SK-N-SH (cell line): ENCODE data around the gene TMEM209. TPM values are rescaled to one million over a fixed set of nuclear protein-coding genes. Genes with fewer than 3 reads are reported as not detected.

Experiments
- CTCF ChIA-PET: fragments of 300-600, 350-600 bp; formaldehyde crosslinking; extraction: SDS; loops from one replicate; lab custom pipeline; 2021; lab: Yijun Ruan, JAX
- POLR2A ChIA-PET: fragments of 350-600 bp; sonication (Branson Sonifier 250); formaldehyde crosslinking; extraction: SDS; loops from one replicate; lab custom pipeline; 2020; ENCODE audit warnings: antibody characterized with exemption, inconsistent platforms; lab: Yijun Ruan, JAX
- DNase-seq: peaks from one replicate; pipeline ENCODE4 v3.0.0; 2012
- H2AFZ ChIP-seq: fragments of 200-600 bp; sonication (generic); 2 replicates; pipeline ENCODE4 v1.8.1; 2016; ENCODE audit warnings: antibody characterized with exemption, mild to moderate bottlenecking, low read depth
- H3F3A ChIP-seq: fragments of 200-600 bp; sonication (generic); replicated peaks from 2 replicates; pipeline ENCODE3; 2016; ENCODE audit warnings: antibody characterized with exemption, mild to moderate bottlenecking; ENCODE audit not compliant: insufficient read depth
- H3K27ac ChIP-seq, 2 experiments: fragments of 200-500 bp in 1 of 2; fragments of 200-600 bp in 1 of 2; sonication (Bioruptor generic) in 1 of 2; sonication (generic), shearing (Covaris generic) in 1 of 2; 2 replicates each; pipeline versions ENCODE4 v1.5.1 to v1.6.1; 2014 to 2016; ENCODE audit warnings: low read depth in 2 of 2, inconsistent platforms in 1 of 2, low read length in 1 of 2, mild to moderate bottlenecking in 1 of 2, mixed read lengths in 1 of 2
- H3K27me3 ChIP-seq: fragments of 200-600 bp; sonication (generic), shearing (Covaris generic); 2 replicates; pipeline ENCODE4 v1.6.1; 2016; ENCODE audit warnings: mixed run types; ENCODE audit not compliant: insufficient read depth
- H3K36me3 ChIP-seq, 2 experiments: fragments of 200-500 bp in 1 of 2; fragments of 200-600 bp in 1 of 2; sonication (Bioruptor generic) in 1 of 2; sonication (generic) in 1 of 2; replicated peaks in 1 of 2; 2 replicates each; pipeline versions ENCODE3 to v1.5.1; 2014 to 2016; ENCODE audit warnings: low read length in 1 of 2, mild to moderate bottlenecking in 1 of 2; ENCODE audit not compliant: insufficient read depth in 2 of 2, control insufficient read depth in 1 of 2
- H3K4me1 ChIP-seq, 2 experiments: fragments of 200-500 bp in 1 of 2; fragments of 200-600 bp in 1 of 2; sonication (Bioruptor generic) in 1 of 2; sonication (generic), shearing (Covaris generic) in 1 of 2; 2 replicates each; pipeline versions ENCODE4 v1.5.1 to v1.6.1; 2014 to 2016; ENCODE audit warnings: low read depth in 1 of 2, low read length in 1 of 2, mixed run types in 1 of 2; ENCODE audit not compliant: insufficient read depth in 2 of 2, control insufficient read depth in 1 of 2
- H3K4me2 ChIP-seq: fragments of 200-600 bp; sonication (generic), shearing (Covaris generic); 2 replicates; pipeline ENCODE4 v1.6.1; 2017; ENCODE audit warnings: mixed run types
- H3K4me3 ChIP-seq, 2 experiments: fragments of 200-500 bp in 1 of 2; fragments of 200-600 bp in 1 of 2; sonication (Bioruptor generic) in 1 of 2; sonication (generic), shearing (Covaris generic) in 1 of 2; 2 replicates each; pipeline versions ENCODE4 v1.5.1 to v1.8.1; 2014 to 2016; ENCODE audit warnings: low read depth in 2 of 2, inconsistent platforms in 1 of 2, low read length in 1 of 2, mild to moderate bottlenecking in 1 of 2, mixed read lengths in 1 of 2, moderate library complexity in 1 of 2
- H3K79me2 ChIP-seq: fragments of 200-600 bp; sonication (generic); 2 replicates; pipeline ENCODE4 v1.8.1; 2017; ENCODE audit warnings: mild to moderate bottlenecking; ENCODE audit not compliant: insufficient read depth
- H3K9ac ChIP-seq: fragments of 200-600 bp; sonication (generic); 2 replicates; pipeline ENCODE4 v1.6.1; 2017; ENCODE audit warnings: mixed run types
- H3K9me2 ChIP-seq: fragments of 200-600 bp; sonication (generic); 2 replicates; pipeline ENCODE4 v1.6.1; 2017; ENCODE audit warnings: mixed run types
- H3K9me3 ChIP-seq: fragments of 200-600 bp; sonication (generic); 2 replicates; pipeline ENCODE4 v1.6.1; 2017; ENCODE audit warnings: mixed run types, mild to moderate bottlenecking, moderate library complexity
- H4K20me1 ChIP-seq: fragments of 200-600 bp; sonication (generic); 2 replicates; pipeline ENCODE4 v1.6.1; 2017; ENCODE audit warnings: mild to moderate bottlenecking, mixed run types; ENCODE audit not compliant: insufficient read depth
- CHD2 ChIP-seq: fragments of 150-350 bp; IDR thresholded peaks from 2 replicates; pipeline ENCODE4 v1.6.1; 2018; ENCODE audit warnings: low read length; ENCODE audit not compliant: partially characterized antibody
- ELF1 ChIP-seq: IDR thresholded peaks from 2 replicates; pipeline ENCODE4 v1.4.0; 2012
- EP300 ChIP-seq, 2 experiments: IDR thresholded peaks; 2 replicates each; pipeline versions ENCODE4 v1.4.0 to v1.6.1; 2012; ENCODE audit warnings: borderline replicate concordance in 1 of 2, low read depth in 1 of 2, low read length in 1 of 2
- FOSL2 ChIP-seq: IDR thresholded peaks from 2 replicates; pipeline ENCODE4 v1.4.0; 2012; ENCODE audit warnings: low read depth, mild to moderate bottlenecking, moderate library complexity, borderline replicate concordance
- IRF3 ChIP-seq: fragments of 150-350 bp; IDR thresholded peaks from 2 replicates; pipeline ENCODE4 v1.6.1; 2016; ENCODE audit warnings: mild to moderate bottlenecking, low read depth, low read length
- JUND ChIP-seq: IDR thresholded peaks from 2 replicates; pipeline ENCODE4 v1.4.0; 2012
- MEF2A ChIP-seq: IDR thresholded peaks from 2 replicates; pipeline ENCODE4 v1.4.0; 2012; ENCODE audit warnings: low read depth, borderline replicate concordance
- MXI1 ChIP-seq: IDR thresholded peaks from 2 replicates; pipeline ENCODE4 v1.6.1; 2012; ENCODE audit warnings: mild to moderate bottlenecking, low read depth, low read length, improper control_type of control experiment
- NRF1 ChIP-seq: IDR thresholded peaks from 2 replicates; pipeline ENCODE4 v1.6.1; 2012; ENCODE audit warnings: low read depth, mild to moderate bottlenecking, low read length
- RAD21 ChIP-seq: IDR thresholded peaks from 2 replicates; pipeline ENCODE4 v1.6.1; 2012; ENCODE audit warnings: mild to moderate bottlenecking, low read length
- RFX5 ChIP-seq: IDR thresholded peaks from 2 replicates; pipeline ENCODE4 v1.6.1; 2012; ENCODE audit warnings: mild to moderate bottlenecking, improper control_type of control experiment, low read length
- TCF12 ChIP-seq: IDR thresholded peaks from 2 replicates; pipeline ENCODE4 v1.4.0; 2012
- YY1 ChIP-seq: IDR thresholded peaks from 2 replicates; pipeline ENCODE4 v1.4.0; 2012; ENCODE audit warnings: low read depth, mild to moderate bottlenecking
- ZBTB33 ChIP-seq: IDR thresholded peaks from 2 replicates; pipeline ENCODE4 v1.4.0; 2012; ENCODE audit warnings: low read depth, borderline replicate concordance
- WGBS: methylation state at CpG from one replicate; pipeline ENCODE4 v1.1.6; 2017; ENCODE audit warnings: low lambda C conversion rate; 5-methylcytosine and 5-hydroxymethylcytosine counted together
- polyA plus RNA-seq, 3 experiments: library from polyadenylated mRNA; depleted of rRNA; stranded (reverse); fragments of >200 nt; gene quantifications; 2 replicates each; pipeline ENCODE4 v1.2.3, GENCODE V29; 2012

The TMEM209 gene
- polyA plus RNA-seq, 1 of the 3 experiments (the other 2 are of a cell fraction): 14.9 TPM

GRCh38 chr7:130216025-130216424 is 10.8 kb upstream of the TMEM209 start:
- ChIA-PET CTCF (interaction anchor here (0.8 kb wide), 1 partner anchor 32 kb away, joined by 3 read pairs; no protein-coding TSS in a partner anchor), POLR2A (no interaction called here)
- Histone ChIP-seq H3K4me2 (no peak overlapping the region), H3K4me3 (no peak overlapping the region), H3K9me3 (no peaks in the 10 kb centered on the region), H3K36me3 (no peaks in the 10 kb centered on the region), H3F3A (no peaks in the 10 kb centered on the region), H3K79me2 (no peaks in the 10 kb centered on the region), H4K20me1 (no peaks in the 10 kb centered on the region), H3K9me2 (no peaks in the 10 kb centered on the region), H3K4me1 (no peaks in the 10 kb centered on the region), H2AFZ (no peak overlapping the region), H3K27me3 (no peaks in the 10 kb centered on the region), H3K27ac (no peak overlapping the region), H3K9ac (no peak overlapping the region)
- TF ChIP-seq FOSL2 (no peak), MXI1 (no peak), TCF12 (no peak), RAD21 (no peak), MEF2A (no peak), NRF1 (no peak)
- DNase-seq: no peak
- WGBS: 82% methylated on average over 9 of the region's 9 CpGs

GRCh38 chr7:130213828-130214227 is 8.6 kb upstream of the TMEM209 start:
- no peak overlapping the region for H3K27ac ChIP-seq
- no peaks in the 10 kb centered on the region for H4K20me1 ChIP-seq
- POLR2A ChIA-PET: interaction anchor here (0.6 kb wide), 1 partner anchor 155 kb away, joined by 3 read pairs; no protein-coding TSS in a partner anchor
- H3K4me3 ChIP-seq: no peak overlapping the region
- H2AFZ ChIP-seq: no peak overlapping the region
- no peaks in the 10 kb centered on the region for H3K36me3 ChIP-seq
- no peak for TF ChIP-seq CHD2
- TF ChIP-seq IRF3: no peak
- TF ChIP-seq RFX5: no peak
- TF ChIP-seq ZBTB33: no peak
- no peak for TF ChIP-seq ELF1
- no peak for TF ChIP-seq YY1
- TF ChIP-seq TCF12: no peak
- TF ChIP-seq EP300 (IDR thresholded peaks at IDR 0.05; ENCODE audit: borderline replicate concordance in 1 of 2, low read depth in 1 of 2, low read length in 1 of 2): no peak
- TF ChIP-seq RAD21: no peak
- TF ChIP-seq JUND: no peak
- H3K9me3 ChIP-seq: no peaks in the 10 kb centered on the region
- H3K79me2 ChIP-seq: no peaks in the 10 kb centered on the region
- CTCF ChIA-PET: no interaction called here
- H3K9me2 ChIP-seq: no peaks in the 10 kb centered on the region
- no peaks in the 10 kb centered on the region for H3F3A ChIP-seq
- 63% methylated on average over 1 of the region's 1 CpG for WGBS
- H3K4me2 ChIP-seq: no peak overlapping the region
- H3K4me1 ChIP-seq: no peaks in the 10 kb centered on the region
- H3K27me3 ChIP-seq: no peaks in the 10 kb centered on the region
- DNase-seq: no peak
- no peak overlapping the region for H3K9ac ChIP-seq
